K562 (cell line): Measurements from ENCODE around the gene RPL21.

Source experiments
- DDX20 ChIP-seq: fragments of 450-650 bp; IDR thresholded peaks from 2 replicates; pipeline ENCODE4 v1.6.1; 2016; ENCODE audit warnings: missing genetic modification characterization, low read depth, mild to moderate bottlenecking, missing compliant biosample characterization, moderate library complexity
- FOXP1 ChIP-seq: sonication (generic); formaldehyde crosslinking; IDR thresholded peaks from 2 replicates; pipeline ENCODE4 v1.8.0; 2022; ENCODE audit warnings: mild to moderate bottlenecking, missing genetic modification reagents
- NFXL1 ChIP-seq: fragments of 450-650 bp; formaldehyde crosslinking; IDR thresholded peaks from 2 replicates; pipeline ENCODE4 v1.4.0; 2021; ENCODE audit warnings: mild to moderate bottlenecking
- NR2C1 ChIP-seq, 2 experiments: fragments of 450-650 bp; IDR thresholded peaks; 2 replicates each; pipeline ENCODE4 v1.6.1; 2017; ENCODE audit warnings: mild to moderate bottlenecking in 2 of 2, antibody characterized with exemption in 1 of 2, inconsistent platforms in 1 of 2, missing compliant biosample characterization in 1 of 2, missing genetic modification characterization in 1 of 2
- PCBP2 ChIP-seq: fragments of 200-400 bp; formaldehyde crosslinking; IDR thresholded peaks from 2 replicates; pipeline ENCODE4 v1.6.1; 2018; ENCODE audit warnings: low read length, low read depth, mild to moderate bottlenecking, moderate library complexity; ENCODE audit not compliant: poor library complexity, severe bottlenecking
- ZBED1 ChIP-seq: IDR thresholded peaks from 2 replicates; pipeline ENCODE4 v1.6.1; 2014
- TF ChIP-seq, protein P1 (sequence below), 3 experiments: IDR thresholded peaks in 2 of 3; conservative IDR thresholded peaks in 1 of 3; 2 replicates each; pipeline ENCODE4 v1.5.1; 2011 to 2012; ENCODE audit warnings: low read length in 3 of 3, mild to moderate bottlenecking in 3 of 3, control low read depth in 2 of 3, improper control_type of control experiment in 1 of 3, inconsistent platforms in 1 of 3, low read depth in 1 of 3, mixed read lengths in 1 of 3, moderate library complexity in 1 of 3; ENCODE audit not compliant: insufficient read depth in 2 of 3
- TF ChIP-seq, protein P2 (sequence below): fragments of 250-450 bp; sonication (Bioruptor Pico); IDR thresholded peaks from 2 replicates; pipeline ENCODE4 v1.9.0; 2021; ENCODE audit warnings: mild to moderate bottlenecking, inconsistent platforms
- TF ChIP-seq, protein P3 (sequence below), 2 experiments: fragments of 450-650 bp; formaldehyde crosslinking in 1 of 2; IDR thresholded peaks; 2 replicates each; pipeline versions ENCODE4 v1.4.0 to v1.6.1; 2014 to 2020; ENCODE audit warnings: mild to moderate bottlenecking in 2 of 2, borderline replicate concordance in 1 of 2, low read depth in 1 of 2

DNA sequence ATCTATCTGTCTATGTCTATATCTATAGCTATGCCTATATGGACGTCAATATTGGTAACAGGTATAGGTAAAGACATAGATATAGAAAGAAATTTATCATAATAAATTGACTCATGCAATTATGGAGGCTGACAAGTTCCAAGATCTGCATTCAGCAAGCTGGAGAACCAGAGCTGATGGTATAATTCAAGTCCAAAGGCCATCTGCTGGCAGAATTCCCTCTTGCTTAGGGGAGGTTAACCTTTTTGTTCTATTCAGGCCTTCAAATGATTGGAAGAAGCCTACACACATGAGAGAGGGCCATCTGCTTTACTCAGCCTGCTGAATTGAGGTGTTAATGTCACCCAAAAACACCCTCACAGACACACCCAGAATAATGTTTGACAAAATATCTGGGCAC lies 30.1 kb downstream of the RPL21 start:
- no peak for TF ChIP-seq PCBP2
- no peak for TF ChIP-seq DDX20 (tag)
- TF ChIP-seq, protein P1, sequence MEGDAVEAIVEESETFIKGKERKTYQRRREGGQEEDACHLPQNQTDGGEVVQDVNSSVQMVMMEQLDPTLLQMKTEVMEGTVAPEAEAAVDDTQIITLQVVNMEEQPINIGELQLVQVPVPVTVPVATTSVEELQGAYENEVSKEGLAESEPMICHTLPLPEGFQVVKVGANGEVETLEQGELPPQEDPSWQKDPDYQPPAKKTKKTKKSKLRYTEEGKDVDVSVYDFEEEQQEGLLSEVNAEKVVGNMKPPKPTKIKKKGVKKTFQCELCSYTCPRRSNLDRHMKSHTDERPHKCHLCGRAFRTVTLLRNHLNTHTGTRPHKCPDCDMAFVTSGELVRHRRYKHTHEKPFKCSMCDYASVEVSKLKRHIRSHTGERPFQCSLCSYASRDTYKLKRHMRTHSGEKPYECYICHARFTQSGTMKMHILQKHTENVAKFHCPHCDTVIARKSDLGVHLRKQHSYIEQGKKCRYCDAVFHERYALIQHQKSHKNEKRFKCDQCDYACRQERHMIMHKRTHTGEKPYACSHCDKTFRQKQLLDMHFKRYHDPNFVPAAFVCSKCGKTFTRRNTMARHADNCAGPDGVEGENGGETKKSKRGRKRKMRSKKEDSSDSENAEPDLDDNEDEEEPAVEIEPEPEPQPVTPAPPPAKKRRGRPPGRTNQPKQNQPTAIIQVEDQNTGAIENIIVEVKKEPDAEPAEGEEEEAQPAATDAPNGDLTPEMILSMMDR (IDR thresholded peaks at IDR 0.05 in 2 of 3, conservative IDR thresholded peaks at IDR 0.05 in 1 of 3; ENCODE audit: insufficient read depth in 2 of 3, low read depth in 1 of 3, low read length in 3 of 3) = no peak
- no peak for TF ChIP-seq FOXP1 (CRISPR knock-in tag)
- TF ChIP-seq, protein P2, sequence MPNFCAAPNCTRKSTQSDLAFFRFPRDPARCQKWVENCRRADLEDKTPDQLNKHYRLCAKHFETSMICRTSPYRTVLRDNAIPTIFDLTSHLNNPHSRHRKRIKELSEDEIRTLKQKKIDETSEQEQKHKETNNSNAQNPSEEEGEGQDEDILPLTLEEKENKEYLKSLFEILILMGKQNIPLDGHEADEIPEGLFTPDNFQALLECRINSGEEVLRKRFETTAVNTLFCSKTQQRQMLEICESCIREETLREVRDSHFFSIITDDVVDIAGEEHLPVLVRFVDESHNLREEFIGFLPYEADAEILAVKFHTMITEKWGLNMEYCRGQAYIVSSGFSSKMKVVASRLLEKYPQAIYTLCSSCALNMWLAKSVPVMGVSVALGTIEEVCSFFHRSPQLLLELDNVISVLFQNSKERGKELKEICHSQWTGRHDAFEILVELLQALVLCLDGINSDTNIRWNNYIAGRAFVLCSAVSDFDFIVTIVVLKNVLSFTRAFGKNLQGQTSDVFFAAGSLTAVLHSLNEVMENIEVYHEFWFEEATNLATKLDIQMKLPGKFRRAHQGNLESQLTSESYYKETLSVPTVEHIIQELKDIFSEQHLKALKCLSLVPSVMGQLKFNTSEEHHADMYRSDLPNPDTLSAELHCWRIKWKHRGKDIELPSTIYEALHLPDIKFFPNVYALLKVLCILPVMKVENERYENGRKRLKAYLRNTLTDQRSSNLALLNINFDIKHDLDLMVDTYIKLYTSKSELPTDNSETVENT (CRISPR knock-in tag) = no peak
- TF ChIP-seq NFXL1 (CRISPR knock-in tag) = no peak
- no peak for TF ChIP-seq NR2C1 (IDR thresholded peaks at IDR 0.05)
- TF ChIP-seq NR2C1 (tag; IDR thresholded peaks at IDR 0.05) = no peak
- TF ChIP-seq, protein P3, sequence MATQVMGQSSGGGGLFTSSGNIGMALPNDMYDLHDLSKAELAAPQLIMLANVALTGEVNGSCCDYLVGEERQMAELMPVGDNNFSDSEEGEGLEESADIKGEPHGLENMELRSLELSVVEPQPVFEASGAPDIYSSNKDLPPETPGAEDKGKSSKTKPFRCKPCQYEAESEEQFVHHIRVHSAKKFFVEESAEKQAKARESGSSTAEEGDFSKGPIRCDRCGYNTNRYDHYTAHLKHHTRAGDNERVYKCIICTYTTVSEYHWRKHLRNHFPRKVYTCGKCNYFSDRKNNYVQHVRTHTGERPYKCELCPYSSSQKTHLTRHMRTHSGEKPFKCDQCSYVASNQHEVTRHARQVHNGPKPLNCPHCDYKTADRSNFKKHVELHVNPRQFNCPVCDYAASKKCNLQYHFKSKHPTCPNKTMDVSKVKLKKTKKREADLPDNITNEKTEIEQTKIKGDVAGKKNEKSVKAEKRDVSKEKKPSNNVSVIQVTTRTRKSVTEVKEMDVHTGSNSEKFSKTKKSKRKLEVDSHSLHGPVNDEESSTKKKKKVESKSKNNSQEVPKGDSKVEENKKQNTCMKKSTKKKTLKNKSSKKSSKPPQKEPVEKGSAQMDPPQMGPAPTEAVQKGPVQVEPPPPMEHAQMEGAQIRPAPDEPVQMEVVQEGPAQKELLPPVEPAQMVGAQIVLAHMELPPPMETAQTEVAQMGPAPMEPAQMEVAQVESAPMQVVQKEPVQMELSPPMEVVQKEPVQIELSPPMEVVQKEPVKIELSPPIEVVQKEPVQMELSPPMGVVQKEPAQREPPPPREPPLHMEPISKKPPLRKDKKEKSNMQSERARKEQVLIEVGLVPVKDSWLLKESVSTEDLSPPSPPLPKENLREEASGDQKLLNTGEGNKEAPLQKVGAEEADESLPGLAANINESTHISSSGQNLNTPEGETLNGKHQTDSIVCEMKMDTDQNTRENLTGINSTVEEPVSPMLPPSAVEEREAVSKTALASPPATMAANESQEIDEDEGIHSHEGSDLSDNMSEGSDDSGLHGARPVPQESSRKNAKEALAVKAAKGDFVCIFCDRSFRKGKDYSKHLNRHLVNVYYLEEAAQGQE (IDR thresholded peaks at IDR 0.05; ENCODE audit: borderline replicate concordance) = no peak
- TF ChIP-seq, protein P3 (CRISPR knock-in tag; IDR thresholded peaks at IDR 0.05; ENCODE audit: low read depth) = no peak
- no peak for TF ChIP-seq ZBED1
